SK-N-SH (cell line): ENCODE results near the gene ACVR1B. TPM values are rescaled to one million over a fixed set of nuclear protein-coding genes. Genes with fewer than 3 reads are reported as not detected.

ENCODE experiments used
- CTCF ChIA-PET: fragments of 300-600, 350-600 bp; formaldehyde crosslinking; extraction: SDS; loops from one replicate; lab custom pipeline; 2021; lab: Yijun Ruan, JAX
- POLR2A ChIA-PET: fragments of 350-600 bp; sonication (Branson Sonifier 250); formaldehyde crosslinking; extraction: SDS; loops from one replicate; lab custom pipeline; 2020; ENCODE audit warnings: antibody characterized with exemption, inconsistent platforms; lab: Yijun Ruan, JAX
- DNase-seq: peaks from one replicate; pipeline ENCODE4 v3.0.0; 2012
- H2AFZ ChIP-seq: fragments of 200-600 bp; sonication (generic); 2 replicates; pipeline ENCODE4 v1.8.1; 2016; ENCODE audit warnings: antibody characterized with exemption, mild to moderate bottlenecking, low read depth
- H3F3A ChIP-seq: fragments of 200-600 bp; sonication (generic); replicated peaks from 2 replicates; pipeline ENCODE3; 2016; ENCODE audit warnings: antibody characterized with exemption, mild to moderate bottlenecking; ENCODE audit not compliant: insufficient read depth
- H3K27ac ChIP-seq, 2 experiments: fragments of 200-500 bp in 1 of 2; fragments of 200-600 bp in 1 of 2; sonication (Bioruptor generic) in 1 of 2; sonication (generic), shearing (Covaris generic) in 1 of 2; 2 replicates each; pipeline versions ENCODE4 v1.5.1 to v1.6.1; 2014 to 2016; ENCODE audit warnings: low read depth in 2 of 2, inconsistent platforms in 1 of 2, low read length in 1 of 2, mild to moderate bottlenecking in 1 of 2, mixed read lengths in 1 of 2
- H3K27me3 ChIP-seq: fragments of 200-600 bp; sonication (generic), shearing (Covaris generic); 2 replicates; pipeline ENCODE4 v1.6.1; 2016; ENCODE audit warnings: mixed run types; ENCODE audit not compliant: insufficient read depth
- H3K36me3 ChIP-seq, 2 experiments: fragments of 200-500 bp in 1 of 2; fragments of 200-600 bp in 1 of 2; sonication (Bioruptor generic) in 1 of 2; sonication (generic) in 1 of 2; replicated peaks in 1 of 2; 2 replicates each; pipeline versions ENCODE3 to v1.5.1; 2014 to 2016; ENCODE audit warnings: low read length in 1 of 2, mild to moderate bottlenecking in 1 of 2; ENCODE audit not compliant: insufficient read depth in 2 of 2, control insufficient read depth in 1 of 2
- H3K4me1 ChIP-seq, 2 experiments: fragments of 200-500 bp in 1 of 2; fragments of 200-600 bp in 1 of 2; sonication (Bioruptor generic) in 1 of 2; sonication (generic), shearing (Covaris generic) in 1 of 2; 2 replicates each; pipeline versions ENCODE4 v1.5.1 to v1.6.1; 2014 to 2016; ENCODE audit warnings: low read depth in 1 of 2, low read length in 1 of 2, mixed run types in 1 of 2; ENCODE audit not compliant: insufficient read depth in 2 of 2, control insufficient read depth in 1 of 2
- H3K4me2 ChIP-seq: fragments of 200-600 bp; sonication (generic), shearing (Covaris generic); 2 replicates; pipeline ENCODE4 v1.6.1; 2017; ENCODE audit warnings: mixed run types
- H3K4me3 ChIP-seq, 2 experiments: fragments of 200-500 bp in 1 of 2; fragments of 200-600 bp in 1 of 2; sonication (Bioruptor generic) in 1 of 2; sonication (generic), shearing (Covaris generic) in 1 of 2; 2 replicates each; pipeline versions ENCODE4 v1.5.1 to v1.8.1; 2014 to 2016; ENCODE audit warnings: low read depth in 2 of 2, inconsistent platforms in 1 of 2, low read length in 1 of 2, mild to moderate bottlenecking in 1 of 2, mixed read lengths in 1 of 2, moderate library complexity in 1 of 2
- H3K79me2 ChIP-seq: fragments of 200-600 bp; sonication (generic); 2 replicates; pipeline ENCODE4 v1.8.1; 2017; ENCODE audit warnings: mild to moderate bottlenecking; ENCODE audit not compliant: insufficient read depth
- H3K9ac ChIP-seq: fragments of 200-600 bp; sonication (generic); 2 replicates; pipeline ENCODE4 v1.6.1; 2017; ENCODE audit warnings: mixed run types
- H3K9me2 ChIP-seq: fragments of 200-600 bp; sonication (generic); 2 replicates; pipeline ENCODE4 v1.6.1; 2017; ENCODE audit warnings: mixed run types
- H3K9me3 ChIP-seq: fragments of 200-600 bp; sonication (generic); 2 replicates; pipeline ENCODE4 v1.6.1; 2017; ENCODE audit warnings: mixed run types, mild to moderate bottlenecking, moderate library complexity
- H4K20me1 ChIP-seq: fragments of 200-600 bp; sonication (generic); 2 replicates; pipeline ENCODE4 v1.6.1; 2017; ENCODE audit warnings: mild to moderate bottlenecking, mixed run types; ENCODE audit not compliant: insufficient read depth
- CHD2 ChIP-seq: fragments of 150-350 bp; IDR thresholded peaks from 2 replicates; pipeline ENCODE4 v1.6.1; 2018; ENCODE audit warnings: low read length; ENCODE audit not compliant: partially characterized antibody
- CTCF ChIP-seq: fragments of 200-600 bp; sonication (generic); IDR thresholded peaks from 2 replicates; pipeline ENCODE4 v1.6.1; 2017; ENCODE audit warnings: antibody characterized with exemption, mild to moderate bottlenecking, moderate library complexity
- ELF1 ChIP-seq: IDR thresholded peaks from 2 replicates; pipeline ENCODE4 v1.4.0; 2012
- FOSL2 ChIP-seq: IDR thresholded peaks from 2 replicates; pipeline ENCODE4 v1.4.0; 2012; ENCODE audit warnings: low read depth, mild to moderate bottlenecking, moderate library complexity, borderline replicate concordance
- FOXJ3 ChIP-seq: sonication (generic); formaldehyde crosslinking; IDR thresholded peaks from 2 replicates; pipeline ENCODE4 v1.5.1; 2020; ENCODE audit warnings: mild to moderate bottlenecking, missing genetic modification reagents
- FOXM1 ChIP-seq: IDR thresholded peaks from 2 replicates; pipeline ENCODE4 v1.4.0; 2012; ENCODE audit warnings: low read depth, mild to moderate bottlenecking
- JUND ChIP-seq: IDR thresholded peaks from 2 replicates; pipeline ENCODE4 v1.4.0; 2012
- MAX ChIP-seq: IDR thresholded peaks from 2 replicates; pipeline ENCODE4 v1.4.0; 2012; ENCODE audit warnings: low read depth
- NRF1 ChIP-seq: IDR thresholded peaks from 2 replicates; pipeline ENCODE4 v1.6.1; 2012; ENCODE audit warnings: low read depth, mild to moderate bottlenecking, low read length
- PBX3 ChIP-seq: IDR thresholded peaks from 2 replicates; pipeline ENCODE4; 2012
- POLR2AphosphoS5 ChIP-seq: IDR thresholded peaks from 2 replicates; pipeline ENCODE4 v1.6.1; 2012; ENCODE audit warnings: low read depth, low read length
- RAD21 ChIP-seq: IDR thresholded peaks from 2 replicates; pipeline ENCODE4 v1.6.1; 2012; ENCODE audit warnings: mild to moderate bottlenecking, low read length
- RCOR1 ChIP-seq: fragments of 150-350 bp; IDR thresholded peaks from 2 replicates; pipeline ENCODE4 v1.6.1; 2017; ENCODE audit warnings: antibody characterized with exemption, low read length
- SIN3A ChIP-seq: IDR thresholded peaks from 2 replicates; pipeline ENCODE4 v1.6.1; 2012; ENCODE audit warnings: low read depth, mild to moderate bottlenecking, low read length, moderate library complexity, borderline replicate concordance
- TCF12 ChIP-seq: IDR thresholded peaks from 2 replicates; pipeline ENCODE4 v1.4.0; 2012
- TEAD4 ChIP-seq: IDR thresholded peaks from 2 replicates; pipeline ENCODE4 v1.4.0; 2012; ENCODE audit warnings: mild to moderate bottlenecking, borderline replicate concordance; ENCODE audit not compliant: insufficient read depth
- WGBS: methylation state at CpG from one replicate; pipeline ENCODE4 v1.1.6; 2017; ENCODE audit warnings: low lambda C conversion rate; 5-methylcytosine and 5-hydroxymethylcytosine counted together
- polyA plus RNA-seq, 3 experiments: library from polyadenylated mRNA; depleted of rRNA; stranded (reverse); fragments of >200 nt; gene quantifications; 2 replicates each; pipeline ENCODE4 v1.2.3, GENCODE V29; 2012

Gene ACVR1B
- polyA plus RNA-seq, 1 of the 3 experiments (the other 2 are of a cell fraction): 12.1 TPM

GRCh38 chr12:52005903-52006703, 54.6 kb downstream of the ACVR1B start:
- no peaks in the 10 kb centered on the region for H3K36me3 ChIP-seq
- no peaks in the 10 kb centered on the region for H4K20me1 ChIP-seq
- H3K9ac ChIP-seq: no peak overlapping the region
- H3K27me3 ChIP-seq: no peaks in the 10 kb centered on the region
- peaks cover 5% of the 10 kb centered on the region for H3F3A ChIP-seq
- no peak for DNase-seq
- no peaks in the 10 kb centered on the region for H3K79me2 ChIP-seq
- WGBS: 48% methylated on average over 24 of the region's 28 CpGs
- H3K9me3 ChIP-seq: no peaks in the 10 kb centered on the region
- TF ChIP-seq MAX (no peak), FOXM1 (no peak), FOXJ3 (no peak), CHD2 (no peak), RCOR1 (no peak), JUND (no peak), FOSL2 (no peak), TCF12 (no peak), POLR2AphosphoS5 (no peak), TEAD4 (no peak), ELF1 (no peak), NRF1 (no peak), CTCF (no peak), RAD21 (no peak), PBX3 (no peak), SIN3A (no peak)
- H3K4me3 ChIP-seq: peak overlapping the region; percentile 57 to 70
- POLR2A ChIA-PET: interaction anchor here (0.7 to 1.6 kb wide), 5 partner anchors 14 to 26 kb away, joined by 3 to 12 read pairs (median 4); no protein-coding TSS in a partner anchor
- no peaks in the 10 kb centered on the region for H3K9me2 ChIP-seq
- peak overlapping the region; percentile 79; the same call in 1 of the 2 replicates for H3K4me2 ChIP-seq
- H3K4me1 ChIP-seq: peaks cover 0 to 29% of the 10 kb centered on the region in 2 experiments; a peak in 2 of 4 replicates
- CTCF ChIA-PET: interaction anchor here (0.6 to 13.1 kb wide), 7 partner anchors 9 to 114 kb away, joined by 3 to 526 read pairs (median 3); no protein-coding TSS in a partner anchor
- no peak overlapping the region for H2AFZ ChIP-seq
- H3K27ac ChIP-seq: no peak overlapping the region
